Stimulated activated CD4-positive, alpha-beta T cell treated with anti-CD3 and anti-CD28 coated beads, TNF-alpha, amount 100 ng/mL, for 48 hours (primary cell): ENCODE data around the gene SLF1.

Source experiments
- DNase-seq, 3 donors: peaks; one replicate each; pipeline ENCODE4 v3.0.0-alpha.2; 2020; ENCODE audit warnings: low read depth in 3 of 3

The SLF1 gene

DNA sequence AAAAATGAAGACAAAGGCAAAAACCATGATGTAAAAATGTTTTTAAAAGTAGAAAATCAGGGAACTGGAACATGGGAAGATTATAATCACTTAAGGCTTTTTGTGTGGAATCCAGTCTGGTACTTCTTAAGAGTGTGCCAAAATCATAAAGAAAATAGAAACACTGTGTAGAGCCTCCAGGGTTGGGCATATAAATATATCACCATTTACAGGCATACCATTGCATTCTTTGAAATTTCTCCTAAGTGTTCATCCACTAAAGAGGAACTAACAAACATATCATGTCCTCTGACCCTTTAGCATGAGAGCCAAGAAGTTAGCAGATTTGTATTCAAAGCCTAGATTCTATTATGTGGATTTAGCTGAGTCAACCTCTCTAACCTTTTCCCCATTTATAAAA lies 93.3 kb downstream of the SLF1 start:
- DNase-seq, result no peak

GRCh38 chr5:94715768-94716167 lies 97.3 kb downstream of the SLF1 start:
- no peak for DNase-seq

DNA sequence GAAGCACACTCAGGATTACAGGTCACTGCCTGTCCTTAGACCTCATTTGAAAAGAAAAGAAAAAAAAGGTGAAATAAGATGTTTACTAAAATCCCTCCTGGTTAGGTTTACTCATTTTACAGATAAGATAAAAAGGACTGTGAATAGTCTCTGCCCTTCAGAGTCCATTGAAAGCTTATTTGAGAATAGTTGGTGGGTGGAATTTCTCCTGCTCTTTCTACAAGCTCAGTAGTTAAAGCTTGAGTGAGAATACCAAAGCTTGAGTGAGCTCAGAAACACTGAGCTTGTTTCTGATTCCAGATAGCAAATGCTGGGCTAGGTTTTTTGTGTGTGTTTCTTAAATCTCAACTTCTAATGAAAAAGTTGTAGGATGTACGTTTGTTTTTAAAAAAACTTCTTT lies 106.7 kb downstream of the SLF1 start:
- no peak for DNase-seq

DNA sequence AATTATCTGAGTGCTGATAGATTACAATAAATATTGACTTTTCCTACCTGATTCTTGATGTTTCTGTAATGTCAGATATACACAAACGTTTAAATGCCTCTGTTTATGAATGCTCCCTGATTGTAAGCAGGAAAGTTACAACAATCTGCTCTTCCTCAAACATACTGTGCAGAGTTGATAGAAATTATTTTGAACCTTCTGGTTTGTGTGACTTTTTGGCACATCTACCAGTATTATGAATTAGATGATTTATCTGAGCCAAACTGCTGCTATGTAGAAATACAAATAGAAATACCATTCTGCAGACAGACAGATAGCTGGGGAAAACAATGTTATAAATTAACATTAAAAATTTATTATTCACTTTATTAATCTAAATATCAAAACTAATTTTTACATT lies 113.0 kb downstream of the SLF1 start:
- no peak for DNase-seq

GRCh38 chr5:94736498-94736897 lies 118.0 kb downstream of the SLF1 start:
- DNase-seq, result no peak

- no peak for DNase-seq
These were observed 121.8 kb downstream of the SLF1 start for GRCh38 chr5:94740286-94740685.

- no peak for DNase-seq
These were observed 124.4 kb downstream of the SLF1 start for GRCh38 chr5:94742852-94743251.

GRCh38 chr5:94744906-94745305 lies 126.4 kb downstream of the SLF1 start:
- DNase-seq, result no peak

DNA sequence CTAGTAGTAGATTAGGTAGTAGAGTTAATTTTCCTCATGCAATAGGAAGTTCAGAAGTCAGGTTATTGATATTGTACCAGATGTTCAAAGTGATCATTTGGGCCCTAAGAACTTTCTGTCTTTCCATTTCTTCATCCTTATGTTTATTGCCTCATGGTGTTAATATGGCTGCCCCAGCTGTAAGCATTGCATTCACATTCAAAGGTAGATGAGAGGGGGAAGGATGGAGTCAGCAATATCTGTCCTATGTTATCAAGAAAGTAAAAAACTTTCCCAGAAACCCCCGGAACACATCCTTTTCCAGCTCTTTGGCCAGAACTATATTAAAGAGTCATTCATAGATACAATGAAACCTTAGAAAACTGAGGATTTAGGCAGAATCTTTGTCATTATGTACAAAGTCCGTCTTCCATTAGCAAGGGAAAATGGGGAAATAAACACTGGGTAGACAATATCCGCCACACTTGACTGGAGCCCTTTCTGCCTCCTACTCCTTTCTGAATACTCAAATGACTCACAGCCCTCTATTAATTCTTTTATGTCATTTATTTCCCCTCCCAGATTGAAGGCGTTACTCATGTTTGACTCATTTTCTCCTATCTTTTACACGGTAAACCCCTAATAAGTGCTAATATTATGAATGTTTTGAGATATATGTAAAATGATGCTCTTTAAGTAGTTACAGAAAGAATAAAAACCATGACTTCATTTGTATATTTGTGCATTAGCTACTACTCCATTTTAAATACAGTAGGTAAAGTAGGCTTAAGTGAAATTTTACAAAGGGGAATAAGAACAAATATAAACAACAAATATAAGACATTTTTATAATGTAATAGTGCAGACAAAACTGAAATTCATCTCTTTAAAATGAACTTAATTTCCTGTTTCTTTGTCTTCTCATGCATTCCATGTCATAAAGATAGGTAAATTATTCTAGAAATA lies 127.6 kb downstream of the SLF1 start:
- DNase-seq, result no peak

GRCh38 chr5:94746731-94747124 lies 128.3 kb downstream of the SLF1 start:
- DNase-seq, result no peak
